Activated CD8-positive, alpha-beta memory T cell treated with anti-CD3 and anti-CD28 coated beads for 1 hour (primary cell): ENCODE data around the gene MSTO1.
A peak's percentile ranks its signal among the peaks of the same experiment; 100 is the strongest.
"Not testable (repeated sequence)": the region's sequence is repeated elsewhere in the genome, so short reads cannot be mapped to it uniquely, and the experiment has no call there.

Experiments used
- DNase-seq, 2 donors: peaks; one replicate each; pipeline ENCODE4 v3.0.0-alpha.2; 2020; ENCODE audit warnings: low read depth in 1 of 2; ENCODE audit errors: extremely low read depth in 1 of 2

Gene MSTO1

GRCh38 chr1:155609515-155610256 lies at the start of gene MSTO1:
Gene MSTO1 (plus strand): TSS chr1:155610218. CDS start chr1:155610249, 31 bp downstream.
- DNase-seq = peak; percentile 84 to 87

- DNase-seq = peak; percentile 30 to 51
Measured at GRCh38 chr1:155561779-155562580, 48.0 kb upstream of the MSTO1 start.

DNA sequence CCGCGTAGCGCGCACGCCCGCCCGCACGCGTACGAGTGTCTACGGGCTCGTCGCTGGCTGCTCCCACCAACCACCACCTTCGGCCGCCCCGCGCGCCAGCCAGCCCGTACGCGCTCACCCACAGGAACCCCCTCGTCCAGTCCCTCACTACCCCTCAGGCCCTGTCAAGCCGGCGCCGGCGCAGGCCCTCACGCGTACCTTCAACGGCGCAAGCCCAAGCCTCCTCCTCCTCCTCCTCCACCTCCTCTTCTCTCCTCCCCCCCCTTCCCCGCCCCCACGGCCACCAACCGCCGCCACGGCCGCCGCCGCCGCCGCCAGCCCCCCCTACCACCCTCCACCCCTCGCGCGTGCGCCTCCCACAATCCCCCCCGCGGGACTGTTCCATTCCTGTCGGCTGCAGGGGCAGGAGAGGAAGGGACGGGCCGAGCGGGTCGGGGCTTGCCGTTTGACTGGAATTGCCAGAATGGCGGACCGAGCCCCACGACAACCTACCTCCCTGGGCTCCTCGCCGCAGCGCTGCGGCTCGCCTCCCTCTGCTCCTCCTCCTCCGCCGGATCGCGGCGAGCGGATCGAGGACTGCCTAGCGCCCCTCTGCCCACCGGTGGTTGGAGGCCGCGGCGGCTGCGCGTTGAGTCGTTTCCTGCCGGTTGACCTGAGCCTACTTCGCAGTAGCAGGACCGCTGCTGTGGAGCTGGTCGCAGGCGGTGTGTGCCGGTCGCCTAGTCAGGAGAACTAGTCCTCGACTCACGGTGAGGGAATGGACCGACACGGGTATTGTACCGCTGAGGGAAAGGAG lies 47.2 kb upstream of the MSTO1 start, which contains the start of gene ASH1L:
TSS of gene ASH1L (minus strand) at position 223 of the 796 bp plus-strand sequence. CDS start 41,284 bp downstream, outside the sequence.
- DNase-seq = peak; percentile 85 to 93

GRCh38 chr1:155563377-155564022 lies 46.5 kb upstream of the MSTO1 start:
- DNase-seq = not testable (repeated sequence)

GRCh38 chr1:155569988-155570592 lies 39.9 kb upstream of the MSTO1 start:
- DNase-seq = no peak

DNA sequence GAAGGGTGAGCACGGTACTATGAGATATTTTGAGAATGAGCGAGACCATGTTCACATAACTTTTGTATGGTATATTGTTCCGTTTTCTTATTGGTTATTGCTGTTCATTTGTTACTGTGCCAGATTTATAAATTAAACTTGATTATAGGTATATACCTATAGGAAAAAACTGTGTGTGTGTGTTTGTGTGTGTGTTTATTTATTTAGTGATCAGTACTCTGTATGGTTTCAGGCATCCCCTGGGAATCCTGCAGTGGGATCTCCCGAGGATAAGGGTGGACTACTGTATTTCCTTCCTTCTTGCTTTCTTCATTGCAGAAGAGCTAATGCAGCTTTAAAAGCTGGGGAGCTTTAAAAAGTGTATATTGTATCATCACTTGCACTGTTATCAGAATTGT lies 39.4 kb upstream of the MSTO1 start:
- no peak for DNase-seq

GRCh38 chr1:155574077-155574476 lies 35.9 kb upstream of the MSTO1 start:
- no peak for DNase-seq

GRCh38 chr1:155575608-155576007 lies 34.4 kb upstream of the MSTO1 start:
- not testable (repeated sequence) for DNase-seq

GRCh38 chr1:155583846-155584245 lies 26.2 kb upstream of the MSTO1 start:
- DNase-seq = not testable (repeated sequence)

DNA sequence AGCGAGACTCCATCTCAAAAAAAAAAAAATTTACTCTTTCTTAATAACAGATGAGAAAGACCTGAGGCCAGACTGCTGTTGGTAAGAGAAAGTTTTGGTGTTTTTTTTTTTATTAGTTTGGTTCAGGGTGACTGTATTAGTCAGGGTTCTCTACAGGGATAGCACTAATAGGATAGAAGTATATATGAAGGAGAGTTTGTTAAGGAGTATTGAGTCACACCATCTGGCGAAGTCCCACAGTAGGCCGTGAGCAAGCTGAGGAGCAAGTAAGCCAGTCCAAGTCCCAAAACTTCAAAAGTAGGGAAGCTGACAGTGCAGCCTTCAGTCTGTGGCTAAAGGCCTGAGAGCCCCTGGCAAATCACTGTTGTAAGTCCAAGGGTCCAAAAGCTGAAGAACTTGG lies 20.7 kb upstream of the MSTO1 start:
- DNase-seq = not testable (repeated sequence)

- not testable (repeated sequence) for DNase-seq
Measured at GRCh38 chr1:155590516-155591247, 19.3 kb upstream of the MSTO1 start.

GRCh38 chr1:155591770-155592169 lies 18.2 kb upstream of the MSTO1 start:
- DNase-seq = no peak

DNA sequence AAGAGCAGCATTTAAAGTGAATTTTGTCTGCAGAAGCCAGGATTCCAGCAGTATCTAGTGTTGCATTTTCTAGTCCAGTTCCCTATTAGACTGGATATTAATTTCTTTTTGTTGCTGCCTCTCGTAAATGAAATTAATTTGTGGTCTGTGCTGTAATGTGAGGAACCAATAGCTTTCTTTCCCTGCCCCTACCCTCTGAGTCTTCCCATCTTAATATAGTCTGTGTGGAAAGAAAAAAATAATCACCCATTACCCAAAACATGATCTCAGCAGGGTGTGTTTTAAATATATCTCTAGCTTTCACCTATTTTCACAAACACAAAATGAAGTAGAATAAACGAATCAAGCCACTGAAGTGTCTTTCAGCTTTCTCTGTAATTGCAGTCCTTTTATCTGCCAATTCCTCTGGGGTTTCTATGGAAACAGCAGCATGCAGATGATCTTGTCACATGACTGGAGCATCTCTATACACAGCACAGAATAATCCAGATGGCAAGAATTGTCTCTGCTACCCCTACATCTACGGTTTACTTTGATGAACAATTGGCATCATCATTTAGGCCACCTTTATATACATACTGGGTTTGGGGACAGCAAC lies 14.0 kb upstream of the MSTO1 start:
- DNase-seq = not testable (repeated sequence)

- no peak for DNase-seq
Measured at GRCh38 chr1:155596864-155597263, 13.2 kb upstream of the MSTO1 start.

DNA sequence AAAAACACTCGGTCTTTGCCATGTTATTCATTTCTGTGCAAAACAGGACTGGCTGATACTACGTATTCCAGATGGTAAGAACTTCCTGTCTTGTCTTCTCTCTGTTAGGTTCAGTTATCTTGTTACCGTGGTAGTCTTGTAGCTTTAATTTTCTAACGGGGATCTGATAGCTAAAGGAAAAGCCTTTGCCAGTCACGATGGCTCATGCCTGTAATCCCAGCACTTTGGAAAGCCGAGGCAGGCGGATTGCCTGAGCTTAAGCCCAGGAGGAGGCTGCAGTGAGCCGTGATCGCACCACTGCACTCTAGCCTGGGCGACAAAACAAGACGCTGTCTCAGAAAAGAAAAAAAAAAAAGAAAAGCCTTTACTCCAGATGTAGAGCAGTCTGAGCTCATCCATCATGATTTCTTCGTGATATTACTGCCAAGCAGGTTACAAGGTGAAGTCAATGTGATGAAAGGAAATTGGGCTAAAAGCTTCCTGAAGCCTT lies 11.1 kb upstream of the MSTO1 start:
- no peak for DNase-seq

DNA sequence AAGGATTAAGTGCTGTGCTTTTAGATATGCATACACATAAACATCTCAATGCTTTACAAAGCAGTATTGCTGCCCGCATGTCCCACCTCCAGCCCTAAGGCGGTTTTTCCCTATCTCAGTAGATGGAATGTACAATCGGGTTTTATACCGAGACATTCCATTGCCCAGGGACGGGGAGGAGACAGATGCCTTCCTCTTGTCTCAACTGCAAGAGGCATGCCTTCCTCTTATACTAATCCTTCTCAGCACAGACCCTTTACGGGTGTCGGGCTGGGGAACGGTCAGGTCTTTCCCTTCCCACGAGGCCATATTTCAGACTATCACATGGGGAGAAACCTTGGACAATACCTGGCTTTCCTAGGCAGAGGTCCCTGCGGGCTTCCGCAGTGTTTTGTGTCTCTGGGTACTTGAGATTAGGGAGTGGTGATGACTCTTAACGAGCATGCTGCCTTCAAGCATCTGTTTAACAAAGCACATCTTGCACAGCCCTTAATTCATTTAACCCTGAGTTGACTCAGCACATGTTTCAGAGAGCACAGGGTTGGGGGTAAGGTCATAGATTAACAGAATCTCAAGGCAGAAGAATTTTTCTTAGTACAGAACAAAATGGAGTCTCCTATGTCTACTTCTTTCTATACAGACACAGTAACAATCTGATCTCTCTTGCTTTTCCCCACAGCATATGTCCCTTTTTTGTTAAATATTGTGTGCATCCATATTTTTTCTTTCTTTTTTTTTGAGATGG lies 10.0 kb upstream of the MSTO1 start:
- DNase-seq = not testable (repeated sequence)

GRCh38 chr1:155607708-155608107 lies 2.3 kb upstream of the MSTO1 start:
- no peak for DNase-seq

GRCh38 chr1:155608888-155609225 lies 1.2 kb upstream of the MSTO1 start:
- DNase-seq = no peak
